ENCODE results near the gene FXYD3. TPM values are rescaled to one million over a fixed set of nuclear protein-coding genes. Genes with fewer than 3 reads are reported as not detected.

The FXYD3 gene
- total RNA-seq, 1 donor from 2014 or later: 24.1 TPM

- DNase-seq (ENCODE audit: low spot score): no peak
- no peak for ATAC-seq
- intact Hi-C loops (cut with DNase I): no loop called here
Observed at GRCh38 chr19:35083691-35084508, 31.7 kb upstream of the FXYD3 start.

GRCh38 chr19:35084509-35084762 lies 31.2 kb upstream of the FXYD3 start:
- ATAC-seq (no peak), DNase-seq (ENCODE audit: low spot score) (no peak)
- intact Hi-C loops (cut with DNase I): no loop called here

GRCh38 chr19:35085947-35086346 lies 29.7 kb upstream of the FXYD3 start:
- no peak for DNase-seq (ENCODE audit: low spot score)
- intact Hi-C loops (cut with DNase I): no loop called here

GRCh38 chr19:35086455-35086854 lies 29.2 kb upstream of the FXYD3 start:
- ATAC-seq: no peak
- intact Hi-C loops (cut with DNase I): no loop called here
- DNase-seq (ENCODE audit: low spot score): no peak

More at GRCh38 chr19:35085947-35086346, 29.7 kb upstream of the FXYD3 start:
- no peak for ATAC-seq

- ATAC-seq (no peak), DNase-seq (ENCODE audit: low spot score) (no peak)
- intact Hi-C loops (cut with DNase I): no loop called here
Observed at GRCh38 chr19:35087393-35087792, 28.2 kb upstream of the FXYD3 start.

- ATAC-seq: no peak
- DNase-seq (ENCODE audit: low spot score): no peak
- intact Hi-C loops (cut with DNase I): no loop called here
Observed at GRCh38 chr19:35088131-35088913, 27.3 kb upstream of the FXYD3 start.

GRCh38 chr19:35089554-35089953 lies 26.1 kb upstream of the FXYD3 start:
- intact Hi-C loops (cut with DNase I): no loop called here
- DNase-seq (ENCODE audit: low spot score): no peak
- ATAC-seq: no peak

GRCh38 chr19:35090160-35090505 lies 25.5 kb upstream of the FXYD3 start:
- intact Hi-C loops (cut with DNase I): no loop called here
- no peak for ATAC-seq
- no peak for DNase-seq (ENCODE audit: low spot score)

GRCh38 chr19:35090506-35091214 lies 25.0 kb upstream of the FXYD3 start:
- ATAC-seq (peak; percentile 88), DNase-seq (ENCODE audit: low spot score) (no peak)
- intact Hi-C loops (cut with DNase I): no loop called here

- ATAC-seq: no peak
- DNase-seq (ENCODE audit: low spot score): no peak
- intact Hi-C loops (cut with DNase I): no loop called here
Observed at GRCh38 chr19:35093430-35093829, 22.2 kb upstream of the FXYD3 start.

- DNase-seq (ENCODE audit: low spot score) (no peak), ATAC-seq (no peak)
- intact Hi-C loops (cut with DNase I): no loop called here
Observed at GRCh38 chr19:35093941-35094647, 21.5 kb upstream of the FXYD3 start.

GRCh38 chr19:35094656-35095055 lies 21.0 kb upstream of the FXYD3 start:
- ATAC-seq (no peak), DNase-seq (ENCODE audit: low spot score) (no peak)
- intact Hi-C loops (cut with DNase I): no loop called here

GRCh38 chr19:35095667-35096368 lies 19.8 kb upstream of the FXYD3 start:
- intact Hi-C loops (cut with DNase I): no loop called here
- DNase-seq (ENCODE audit: low spot score): no peak
- no peak for ATAC-seq

- ATAC-seq (peak; percentile 16), DNase-seq (ENCODE audit: low spot score) (no peak)
- intact Hi-C loops (cut with DNase I): no loop called here
Observed at GRCh38 chr19:35098413-35099049, 17.1 kb upstream of the FXYD3 start.

GRCh38 chr19:35099155-35099896 lies 16.3 kb upstream of the FXYD3 start:
- ATAC-seq (peak; percentile 16), DNase-seq (ENCODE audit: low spot score) (no peak)
- intact Hi-C loops (cut with DNase I): no loop called here

- ATAC-seq (no peak), DNase-seq (ENCODE audit: low spot score) (no peak)
- intact Hi-C loops (cut with DNase I): no loop called here
Observed at GRCh38 chr19:35099897-35100275, 15.7 kb upstream of the FXYD3 start.

GRCh38 chr19:35100588-35101533 lies 14.8 kb upstream of the FXYD3 start:
- intact Hi-C loops (cut with DNase I): no loop called here
- ATAC-seq: no peak
- DNase-seq (ENCODE audit: low spot score): no peak

Data from sciatic nerve (tissue), 2 donors.